HuH-7 (cell line): ENCODE measurements around the gene LSM14A.
"Not testable (repeated sequence)": the region's sequence is repeated elsewhere in the genome, so short reads cannot be mapped to it uniquely, and the experiment has no call there.

Source experiments
- DNase-seq: peaks from one replicate; pipeline ENCODE4 v3.0.0; 2011; ENCODE audit warnings: low spot score

Gene LSM14A

GRCh38 chr19:34189917-34190425 lies 17.7 kb downstream of the LSM14A start:
- no peak for DNase-seq

GRCh38 chr19:34191355-34191962 lies 19.2 kb downstream of the LSM14A start:
- DNase-seq = no peak

- DNase-seq = no peak
Measured at GRCh38 chr19:34193439-34193838, 21.1 kb downstream of the LSM14A start.

- DNase-seq = no peak
Measured at GRCh38 chr19:34193876-34194275, 21.6 kb downstream of the LSM14A start.

GRCh38 chr19:34201133-34201532 lies 28.8 kb downstream of the LSM14A start:
- DNase-seq = no peak

GRCh38 chr19:34205324-34205723 lies 33.0 kb downstream of the LSM14A start:
- not testable (repeated sequence) for DNase-seq

GRCh38 chr19:34208291-34208884 lies 36.1 kb downstream of the LSM14A start:
- DNase-seq = no peak

- no peak for DNase-seq
Measured at GRCh38 chr19:34209726-34210125, 37.4 kb downstream of the LSM14A start.

GRCh38 chr19:34213283-34213682 lies 41.0 kb downstream of the LSM14A start:
- no peak for DNase-seq

- DNase-seq = no peak
Measured at GRCh38 chr19:34214040-34214439, 41.7 kb downstream of the LSM14A start.

GRCh38 chr19:34215006-34215665 lies 42.8 kb downstream of the LSM14A start:
- no peak for DNase-seq

GRCh38 chr19:34215666-34216038 lies 43.3 kb downstream of the LSM14A start:
- no peak for DNase-seq

GRCh38 chr19:34216745-34217219 lies 44.5 kb downstream of the LSM14A start:
- DNase-seq = not testable (repeated sequence)

- no peak for DNase-seq
Measured at GRCh38 chr19:34217952-34218817, 45.9 kb downstream of the LSM14A start.

GRCh38 chr19:34218818-34219164 lies 46.5 kb downstream of the LSM14A start:
- no peak for DNase-seq

- DNase-seq = peak; percentile 61
Measured at GRCh38 chr19:34220472-34221063, 48.3 kb downstream of the LSM14A start.

GRCh38 chr19:34222386-34222785 lies 50.1 kb downstream of the LSM14A start:
- no peak for DNase-seq

- DNase-seq = no peak
Measured at GRCh38 chr19:34224996-34225658, 52.8 kb downstream of the LSM14A start.

GRCh38 chr19:34225659-34226015 lies 53.3 kb downstream of the LSM14A start:
- no peak for DNase-seq

- no peak for DNase-seq
Measured at GRCh38 chr19:34226036-34226435, 53.7 kb downstream of the LSM14A start.

GRCh38 chr19:34228347-34228746 lies 56.0 kb downstream of the LSM14A start:
- DNase-seq = no peak

- DNase-seq = no peak
Measured at GRCh38 chr19:34228762-34229161, 56.5 kb downstream of the LSM14A start.
